T-helper 17 cell (primary cell): ENCODE results near the gene TSPO. TPM values are rescaled to one million over a fixed set of nuclear protein-coding genes. Genes with fewer than 3 reads are reported as not detected.

Experiments used
- ATAC-seq: fragments of 150-1000 bp; cut with Tn5 transposase; 2 replicates; pipeline ENCODE4 v1.10.0; 2021; ENCODE audit warnings: mild to moderate bottlenecking, moderate library complexity
- DNase-seq, 3 donors: peaks; one replicate each; pipeline versions ENCODE4 v3.0.0 to v3.0.0-alpha.2; 2020 to 2021
- H3K9me3 ChIP-seq: one replicate; pipeline ENCODE4 v1.7.0; 2013; ENCODE audit warnings: low read length, mild to moderate bottlenecking; ENCODE audit not compliant: control insufficient read depth, poor library complexity, severe bottlenecking
- H3K27ac Mint-ChIP-seq: one replicate; pipeline ENCODE4 v1.8.0; 2022; ENCODE audit warnings: mild to moderate bottlenecking, moderate library complexity, mixed read lengths
- H3K27me3 Mint-ChIP-seq: one replicate; pipeline ENCODE4 v1.8.0; 2022; ENCODE audit warnings: mixed read lengths
- H3K36me3 Mint-ChIP-seq: one replicate; pipeline ENCODE4 v1.8.0; 2022; ENCODE audit warnings: low read depth, mixed read lengths
- H3K4me1 Mint-ChIP-seq: one replicate; pipeline ENCODE4 v1.8.0; 2022; ENCODE audit warnings: mild to moderate bottlenecking, mixed read lengths
- H3K4me3 Mint-ChIP-seq: one replicate; pipeline ENCODE4 v1.8.0; 2022; ENCODE audit warnings: mild to moderate bottlenecking, moderate library complexity, mixed read lengths
- total RNA-seq, 4 donors: library from RNA in 2 of 4; stranded (reverse) in 2 of 4; gene quantifications; one replicate each; pipeline ENCODE4 v1.2.3 and lab custom pipeline; 2022 to 2026

Gene TSPO
- total RNA-seq, 2 donors from 2014 or later = 74.1 to 89.1 TPM

DNA sequence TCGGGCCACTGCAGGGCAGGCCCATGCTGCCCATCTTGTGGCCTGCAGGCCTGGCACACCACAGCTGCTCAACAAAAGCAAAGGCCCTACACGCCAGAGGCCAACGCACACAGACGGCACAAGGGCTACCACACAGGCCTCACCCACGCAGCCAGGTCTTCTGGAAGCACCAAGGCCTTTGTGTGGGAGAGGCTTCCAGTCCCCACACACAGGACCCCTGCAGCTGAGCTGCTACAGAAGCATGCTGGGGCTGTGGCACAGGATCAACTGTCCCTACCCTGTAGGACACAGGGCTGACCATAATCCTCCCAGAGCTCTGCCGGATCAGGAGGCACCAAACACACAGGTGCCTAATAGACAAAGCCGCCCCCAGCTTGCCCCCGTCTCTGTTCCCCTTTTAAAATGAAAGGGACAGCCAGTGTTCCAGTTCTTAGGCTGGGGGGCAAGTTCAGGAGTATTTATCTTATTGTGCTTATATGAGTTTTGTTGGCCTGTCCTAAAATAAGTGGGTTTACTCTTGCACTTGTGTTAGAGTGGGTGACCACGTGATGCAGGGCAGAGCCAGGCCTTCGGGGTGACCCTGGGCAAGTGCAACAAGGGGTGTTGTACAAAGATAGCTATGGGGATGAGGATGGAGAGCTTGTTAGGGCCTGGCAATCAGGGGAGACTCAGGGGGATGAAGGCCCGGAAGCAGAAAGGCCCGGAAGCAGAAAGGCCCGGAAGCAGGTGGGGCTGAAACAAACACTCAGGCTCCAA is 30.1 kb downstream of the TSPO start:
- Mint-ChIP-seq H3K27me3 (no peaks in the 10 kb centered on the region), H3K4me1 (peaks cover 11% of the 10 kb centered on the region), H3K36me3 (peaks cover 2% of the 10 kb centered on the region), H3K27ac (no peak overlapping the region), H3K4me3 (no peak overlapping the region)
- no peaks in the 10 kb centered on the region for H3K9me3 ChIP-seq
- ATAC-seq (no peak), DNase-seq (no peak)

DNA sequence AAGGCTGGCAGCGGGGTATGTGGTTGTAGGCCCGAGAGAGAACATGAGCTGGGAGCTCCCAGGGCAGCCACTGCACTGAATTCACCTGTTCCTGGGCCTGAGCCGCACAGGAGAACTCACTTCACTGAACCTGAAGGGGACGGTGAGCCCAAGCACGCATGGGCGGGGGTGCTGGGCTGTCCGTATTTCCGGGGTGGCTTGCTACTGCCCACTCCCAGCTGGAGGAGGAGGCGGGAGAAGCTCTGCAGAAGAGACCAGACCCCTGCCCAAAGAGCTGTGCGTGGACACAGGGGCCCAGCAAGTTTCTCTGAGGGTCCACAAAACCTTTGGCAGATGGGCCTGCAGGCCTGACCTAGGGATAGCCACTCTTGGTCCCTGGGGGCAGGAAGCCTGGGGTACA is 30.8 kb downstream of the TSPO start:
- no peak for ATAC-seq
- Mint-ChIP-seq H3K27ac (peak overlapping the region; percentile 37), H3K4me1 (peaks cover 11% of the 10 kb centered on the region), H3K4me3 (no peak overlapping the region), H3K36me3 (peaks cover 2% of the 10 kb centered on the region), H3K27me3 (no peaks in the 10 kb centered on the region)
- H3K9me3 ChIP-seq = no peaks in the 10 kb centered on the region
- DNase-seq = no peak

DNA sequence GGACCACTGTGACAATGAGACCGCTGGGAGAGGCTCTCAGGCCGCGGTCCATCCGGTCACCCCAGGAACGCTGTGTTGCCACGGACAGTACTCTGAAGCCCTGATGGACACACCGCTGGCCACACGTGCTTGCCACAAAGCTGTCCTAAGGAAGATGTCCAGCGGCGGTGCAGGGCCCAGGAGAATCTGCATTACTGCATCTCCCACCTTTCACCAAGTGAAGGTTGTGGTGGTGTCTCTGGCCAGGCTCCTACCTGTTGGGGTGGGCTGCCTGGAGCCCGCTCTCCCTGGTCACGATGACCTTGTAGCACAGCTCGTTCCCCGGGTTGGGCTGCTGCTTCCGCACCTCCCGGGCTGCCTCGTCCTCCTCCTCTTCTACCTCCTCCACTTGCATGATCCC is 31.4 kb downstream of the TSPO start:
- Mint-ChIP-seq H3K36me3 (peaks cover 2% of the 10 kb centered on the region), H3K27me3 (no peaks in the 10 kb centered on the region), H3K4me3 (no peak overlapping the region), H3K27ac (peak overlapping the region; percentile 37), H3K4me1 (peaks cover 11% of the 10 kb centered on the region)
- no peaks in the 10 kb centered on the region for H3K9me3 ChIP-seq
- ATAC-seq = no peak
- no peak for DNase-seq

DNA sequence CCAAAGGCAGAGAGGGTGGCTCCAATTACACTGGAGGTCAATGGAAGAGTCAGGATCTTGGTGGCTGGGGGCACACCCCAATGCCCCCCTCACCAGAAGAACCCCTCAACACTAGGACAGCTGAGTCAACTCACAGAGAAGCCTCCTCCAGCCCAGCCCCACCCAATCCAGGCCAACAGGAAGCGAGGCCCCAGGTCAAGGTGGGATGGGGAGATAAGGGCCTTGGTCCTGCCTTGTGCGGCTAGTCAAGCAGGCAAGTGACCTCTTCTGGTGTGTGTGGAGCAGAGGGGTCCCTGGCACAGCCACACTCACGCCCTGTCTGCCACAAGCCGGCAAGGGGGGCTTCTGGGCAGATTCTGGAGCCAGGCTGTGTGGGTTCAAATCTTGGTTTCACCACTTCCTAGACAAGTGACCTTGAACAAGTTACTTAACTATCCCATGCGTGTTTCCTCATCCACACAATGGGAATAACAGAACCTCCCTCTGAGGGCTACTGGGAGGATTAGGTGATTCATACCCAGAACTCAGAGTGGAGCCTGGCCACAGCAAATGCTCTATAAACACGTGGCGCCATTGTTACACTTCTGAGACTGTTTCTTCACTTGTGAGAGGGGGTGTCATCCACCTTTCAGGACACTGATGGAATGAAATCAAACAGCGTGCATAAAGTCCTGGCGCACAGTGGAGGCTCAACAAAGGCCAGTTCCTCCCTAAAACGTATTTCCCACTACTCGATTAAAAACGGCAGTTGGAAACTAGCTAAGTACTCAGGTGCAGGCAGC is 32.3 kb downstream of the TSPO start:
- Mint-ChIP-seq H3K4me1 (peaks cover 11% of the 10 kb centered on the region), H3K4me3 (peak overlapping the region; percentile 66), H3K36me3 (peaks cover 2% of the 10 kb centered on the region), H3K27me3 (no peaks in the 10 kb centered on the region), H3K27ac (no peak overlapping the region)
- ATAC-seq = no peak
- H3K9me3 ChIP-seq = no peaks in the 10 kb centered on the region
- DNase-seq = no peak

DNA sequence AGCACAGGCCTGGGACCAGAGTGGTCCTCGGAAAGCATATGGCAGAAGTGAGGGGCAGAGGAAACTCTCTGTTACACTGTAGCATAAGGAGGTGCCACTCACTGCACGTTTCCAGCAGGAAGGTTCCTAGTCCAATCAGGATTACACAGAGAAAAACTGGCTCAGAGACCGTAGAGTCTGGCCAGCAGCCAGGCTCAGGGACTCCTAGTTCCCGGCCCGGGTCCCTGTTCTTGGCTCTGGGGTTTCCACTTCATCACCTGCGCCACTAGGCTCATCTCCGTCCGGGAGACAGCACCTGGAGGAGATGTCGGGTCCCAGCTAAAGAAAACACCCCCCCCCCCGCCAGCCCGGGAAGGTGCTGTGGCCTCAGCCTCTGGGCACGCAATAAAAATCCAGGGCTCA is 34.5 kb downstream of the TSPO start:
- peak overlapping the region; percentile 8 for H3K27ac Mint-ChIP-seq
- peaks cover 11% of the 10 kb centered on the region for H3K4me1 Mint-ChIP-seq

DNA sequence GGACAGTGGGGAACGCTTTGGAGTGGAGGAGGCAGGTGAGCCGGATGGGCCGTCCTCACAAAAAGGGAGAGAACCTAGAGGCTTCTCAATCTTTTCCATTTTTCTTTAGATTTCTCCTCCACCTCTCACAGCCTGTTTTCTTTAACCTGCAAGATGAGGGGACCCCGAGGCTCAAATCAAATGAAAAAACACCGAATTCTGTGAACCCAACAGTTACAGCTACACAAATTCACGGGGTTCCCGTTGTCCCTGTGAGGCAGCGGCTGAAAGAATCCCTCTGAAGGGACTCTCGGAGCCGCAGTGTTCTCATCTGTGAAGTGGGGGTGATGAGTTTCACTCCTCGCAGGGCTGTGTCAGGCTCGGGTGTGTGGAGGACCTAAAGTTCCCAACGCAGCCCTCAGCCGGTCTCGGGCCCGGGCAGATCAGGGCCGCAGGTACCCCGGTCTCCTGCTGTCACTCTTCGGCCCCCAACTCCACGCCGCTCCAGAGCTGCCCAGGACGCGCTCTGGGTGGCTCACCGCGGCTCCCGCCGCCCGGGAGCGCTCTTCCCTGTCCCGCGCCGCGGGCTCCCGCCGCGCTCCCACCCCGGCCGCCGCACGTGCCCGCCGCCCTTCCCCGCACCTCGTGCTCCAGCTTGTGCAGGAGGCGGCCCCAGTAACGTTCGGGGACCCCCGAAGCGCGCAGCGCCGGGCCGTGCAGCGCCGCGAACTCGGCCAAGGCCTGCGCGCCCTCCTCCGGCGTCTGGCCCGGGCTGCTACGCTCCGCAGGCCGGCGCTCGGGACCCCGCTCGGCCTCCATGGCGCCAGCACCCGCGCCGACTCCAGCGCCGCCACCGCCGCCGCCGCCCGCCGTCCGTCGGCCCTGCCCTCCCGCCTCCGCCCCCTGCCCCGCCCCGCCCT is 35.2 kb downstream of the TSPO start, which contains the start of gene TTLL12:
TTLL12 (minus strand) TSS at position 863 of the 899 bp plus-strand sequence; CDS start at position 798, 65 bp downstream.
- H3K4me1 Mint-ChIP-seq = peaks cover 11% of the 10 kb centered on the region
- H3K9me3 ChIP-seq = no peaks in the 10 kb centered on the region
- H3K27me3 Mint-ChIP-seq = no peaks in the 10 kb centered on the region
- H3K4me3 Mint-ChIP-seq = peak within 1 kb of the TSS; percentile 81
- DNase-seq = peak; percentile 45 to 75 (median 70)
- H3K27ac Mint-ChIP-seq = peak within 1 kb of the TSS; percentile 83
- peaks cover 2% of the 10 kb centered on the region for H3K36me3 Mint-ChIP-seq
- peak; percentile 44 for ATAC-seq

More for the DNA sequence above, 34.5 kb downstream of the TSPO start:
- ATAC-seq = no peak
- no peak for DNase-seq
- Mint-ChIP-seq H3K27me3 (no peaks in the 10 kb centered on the region), H3K4me3 (peak overlapping the region; percentile 72), H3K36me3 (peaks cover 2% of the 10 kb centered on the region)
- no peaks in the 10 kb centered on the region for H3K9me3 ChIP-seq

DNA sequence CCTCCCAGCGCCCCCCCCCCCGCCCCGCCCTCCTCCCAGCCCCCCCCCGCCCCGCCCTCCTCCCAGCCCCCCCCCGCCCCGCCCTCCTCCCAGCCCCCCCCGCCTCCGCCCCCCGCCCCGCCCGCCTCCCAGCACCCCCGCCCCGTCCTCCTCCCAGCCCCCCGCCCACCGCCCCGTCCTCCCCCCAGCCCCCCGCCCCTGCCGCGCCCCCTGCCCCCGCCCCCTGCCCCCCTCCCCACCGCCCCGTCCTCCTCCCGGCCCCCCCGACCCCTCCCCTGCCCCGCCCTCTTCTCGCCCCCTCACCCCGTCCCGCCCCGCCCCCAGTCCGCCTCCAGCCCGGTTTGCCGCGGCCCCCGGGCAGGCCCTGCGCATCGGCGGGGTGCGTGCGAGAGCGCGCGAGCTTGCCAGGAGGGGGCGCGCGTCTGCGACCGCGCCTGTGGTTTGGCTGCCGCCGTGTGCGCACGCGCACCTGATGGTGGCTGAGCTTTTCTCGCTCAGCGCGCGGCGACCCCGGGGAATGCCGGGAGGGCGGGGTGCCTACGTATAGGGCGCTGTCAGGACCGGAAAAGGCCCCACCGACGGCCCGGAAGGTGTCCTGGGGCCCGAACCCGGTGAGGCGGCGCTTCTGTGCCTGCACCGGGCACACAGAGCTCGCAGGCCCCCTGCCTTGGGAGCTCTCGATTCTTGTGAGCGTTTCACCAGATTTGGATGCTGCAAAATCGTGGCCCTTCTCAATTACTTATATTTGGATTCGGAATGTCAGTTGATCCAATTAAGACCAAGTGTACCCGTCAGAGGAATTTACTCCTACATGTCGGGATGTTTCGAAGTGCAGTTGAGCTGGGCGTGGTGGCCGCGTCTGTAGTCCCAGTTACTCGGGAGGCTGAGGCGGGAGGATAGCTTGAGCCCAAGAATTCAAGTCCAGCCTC is 36.1 kb downstream of the TSPO start:
- peak; percentile 90 for ATAC-seq

DNA sequence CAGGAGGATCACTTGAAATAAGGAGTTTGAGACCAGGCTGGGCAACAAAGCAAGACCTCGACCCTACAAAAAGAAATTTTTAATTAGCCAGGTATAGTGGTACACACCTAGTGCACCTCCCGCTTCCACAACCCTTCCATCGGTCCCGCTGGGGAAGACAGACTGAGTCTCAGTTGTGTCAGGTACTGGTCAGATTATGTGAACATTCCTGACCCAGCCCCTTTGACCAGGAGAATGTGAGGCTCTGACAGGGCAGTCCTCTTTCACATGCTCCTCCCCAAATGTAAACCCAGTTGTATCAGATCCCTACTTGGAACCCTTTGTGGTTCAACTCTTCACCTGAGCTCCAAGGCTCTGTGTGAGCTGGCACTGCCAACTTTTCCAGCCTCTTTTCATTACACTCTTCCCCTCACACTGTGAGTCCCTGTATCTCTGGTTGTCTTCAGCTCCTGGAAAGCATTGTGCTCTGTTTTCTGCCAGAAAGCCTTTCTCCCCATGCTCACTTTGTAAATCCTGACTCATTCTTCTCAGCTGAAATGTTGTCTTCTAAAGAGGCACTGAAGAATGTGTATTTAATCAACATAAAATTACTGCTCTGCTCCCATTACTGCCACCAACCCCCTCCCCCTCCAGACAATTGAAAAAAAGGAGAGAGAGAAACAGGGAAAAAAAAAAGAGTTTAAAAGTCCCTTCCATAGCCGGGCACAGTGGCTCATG is 37.6 kb downstream of the TSPO start:
- no peak for DNase-seq
- ATAC-seq = no peak
- Mint-ChIP-seq H3K27ac (peak overlapping the region; percentile 83), H3K27me3 (no peaks in the 10 kb centered on the region), H3K36me3 (no peaks in the 10 kb centered on the region), H3K4me1 (peaks cover 9% of the 10 kb centered on the region), H3K4me3 (no peak overlapping the region)
- no peaks in the 10 kb centered on the region for H3K9me3 ChIP-seq

More for the DNA sequence above, 36.1 kb downstream of the TSPO start:
- DNase-seq = peak; percentile 94 to 96 (median 96)
- no peaks in the 10 kb centered on the region for H3K9me3 ChIP-seq
- Mint-ChIP-seq H3K27me3 (no peaks in the 10 kb centered on the region), H3K4me3 (peak overlapping the region; percentile 81), H3K4me1 (peaks cover 9% of the 10 kb centered on the region), H3K36me3 (no peaks in the 10 kb centered on the region), H3K27ac (peak overlapping the region; percentile 83)

DNA sequence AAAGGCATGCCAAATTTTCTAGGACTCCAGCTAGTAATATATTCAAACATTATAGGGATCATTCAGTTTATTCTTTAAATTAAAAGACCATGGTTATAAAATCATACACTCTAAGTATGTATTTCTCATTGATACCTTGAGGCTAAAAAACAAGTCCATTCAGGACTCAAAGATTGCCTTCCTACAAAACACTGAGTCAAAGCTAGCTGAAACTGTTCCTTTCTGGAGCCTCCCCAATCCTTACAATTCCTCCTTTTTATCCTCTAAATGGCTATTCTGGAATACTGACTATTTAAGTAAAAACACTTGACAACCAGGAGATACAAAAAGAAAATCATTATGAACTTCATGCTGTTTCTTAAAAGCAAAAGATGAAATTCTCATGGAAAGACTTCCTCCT is 40.5 kb downstream of the TSPO start:
- H3K4me3 Mint-ChIP-seq = no peak overlapping the region
- no peak overlapping the region for H3K27ac Mint-ChIP-seq
- DNase-seq = no peak
- no peaks in the 10 kb centered on the region for H3K4me1 Mint-ChIP-seq
- no peaks in the 10 kb centered on the region for H3K36me3 Mint-ChIP-seq
- no peaks in the 10 kb centered on the region for H3K9me3 ChIP-seq
- H3K27me3 Mint-ChIP-seq = no peaks in the 10 kb centered on the region
- no peak for ATAC-seq

DNA sequence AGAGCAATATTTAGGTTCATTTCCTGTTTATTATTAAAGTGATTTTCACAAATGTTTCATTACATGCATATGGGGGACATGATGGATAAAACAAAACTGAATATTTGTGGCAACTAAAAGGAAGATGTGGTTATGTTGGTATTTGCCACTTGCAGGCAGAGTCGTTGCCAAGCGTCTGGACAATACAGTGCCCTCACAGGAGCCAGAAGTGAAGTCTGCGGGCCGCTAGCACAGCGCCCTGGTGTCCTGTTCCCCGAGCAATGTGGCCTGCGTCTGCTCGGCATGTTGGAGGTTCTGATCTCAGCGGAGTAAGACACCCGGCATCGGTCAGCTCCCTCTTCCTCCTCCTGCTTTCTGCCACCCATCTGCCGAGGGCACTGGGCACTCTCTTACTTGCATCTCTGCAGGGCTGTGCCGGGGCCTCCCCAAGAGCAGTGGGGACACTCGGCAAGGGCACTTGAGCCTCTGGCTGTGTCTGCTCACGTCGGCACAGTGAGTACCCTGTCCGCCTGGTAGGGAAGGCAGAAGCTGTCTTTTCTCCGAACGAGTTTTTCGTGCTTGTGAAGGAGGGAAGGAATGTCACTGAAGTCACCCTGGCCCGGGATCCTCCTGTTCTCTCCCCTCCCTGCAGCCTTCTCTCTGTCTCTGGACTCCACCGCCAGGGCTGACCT is 46.0 kb downstream of the TSPO start:
- Mint-ChIP-seq H3K27me3 (peaks cover 7% of the 10 kb centered on the region), H3K36me3 (no peaks in the 10 kb centered on the region), H3K27ac (no peak overlapping the region), H3K4me3 (no peak overlapping the region), H3K4me1 (no peaks in the 10 kb centered on the region)
- ATAC-seq (no peak), DNase-seq (no peak)
- no peaks in the 10 kb centered on the region for H3K9me3 ChIP-seq

DNA sequence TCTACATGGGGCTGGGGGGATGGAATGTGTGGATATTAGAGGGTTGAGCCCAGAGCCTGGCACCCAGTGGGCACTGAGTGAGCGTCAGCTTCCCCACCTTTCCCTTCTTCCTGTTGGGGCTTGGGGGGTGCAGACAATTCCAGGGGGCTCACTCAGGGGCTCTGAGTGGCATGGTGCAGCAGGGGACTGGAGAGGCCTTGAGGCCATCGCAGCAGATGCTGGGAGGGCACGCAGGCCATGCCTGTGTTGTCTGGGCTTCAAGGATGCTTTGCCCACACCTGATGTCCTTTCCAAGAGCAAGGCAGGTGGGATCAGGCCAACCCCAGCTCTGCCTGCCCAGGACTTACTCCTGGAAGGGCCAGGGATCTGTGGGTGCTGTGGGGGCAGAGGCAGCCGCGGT is 46.8 kb downstream of the TSPO start:
- no peaks in the 10 kb centered on the region for H3K9me3 ChIP-seq
- no peak for DNase-seq
- ATAC-seq = no peak
- Mint-ChIP-seq H3K4me1 (no peaks in the 10 kb centered on the region), H3K4me3 (no peak overlapping the region), H3K36me3 (no peaks in the 10 kb centered on the region), H3K27ac (no peak overlapping the region), H3K27me3 (peaks cover 7% of the 10 kb centered on the region)
